HepG2 (cell line): ENCODE data around the gene ADAMTS8.

Experiments
- BRF2 ChIP-seq: sonication (generic); formaldehyde crosslinking; IDR thresholded peaks from 2 replicates; pipeline ENCODE4 v1.8.1; 2022; ENCODE audit warnings: mild to moderate bottlenecking, missing genetic modification reagents
- CTCF ChIP-seq: sonication (generic); formaldehyde crosslinking; IDR thresholded peaks from 2 replicates; pipeline ENCODE4 v1.5.0; 2020; ENCODE audit warnings: mild to moderate bottlenecking, missing genetic modification reagents, moderate library complexity
- EP300 ChIP-seq, 3 experiments: sonication (generic) in 1 of 3; formaldehyde crosslinking in 1 of 3; IDR thresholded peaks; 2 replicates each; pipeline versions ENCODE4 v1.5.1 to v1.6.1; 2011 to 2020; ENCODE audit warnings: low read depth in 2 of 3, low read length in 2 of 3, borderline replicate concordance in 1 of 3, improper control_type of control experiment in 1 of 3, mild to moderate bottlenecking in 1 of 3, missing genetic modification reagents in 1 of 3, moderate library complexity in 1 of 3
- EZH2 ChIP-seq: conservative IDR thresholded peaks from 2 replicates; pipeline ENCODE4 v1.6.1; 2012; ENCODE audit warnings: mild to moderate bottlenecking, low read depth, low read length, moderate library complexity
- HOMEZ ChIP-seq: IDR thresholded peaks from 2 replicates; pipeline ENCODE4 v1.6.1; 2016; ENCODE audit warnings: low read depth
- MAFK ChIP-seq, 2 experiments: IDR thresholded peaks in 1 of 2; conservative IDR thresholded peaks in 1 of 2; 2 replicates each; pipeline ENCODE4 v1.6.1; 2011; ENCODE audit warnings: improper control_type of control experiment in 2 of 2, low read length in 2 of 2
- PAXIP1 ChIP-seq: sonication (generic); formaldehyde crosslinking; conservative IDR thresholded peaks from 2 replicates; pipeline ENCODE4 v1.4.0; 2020; ENCODE audit warnings: mild to moderate bottlenecking, missing genetic modification reagents, moderate library complexity
- POLR2A ChIP-seq, 2 experiments: IDR thresholded peaks; 2 replicates each; pipeline ENCODE4 v1.6.1; 2011; ENCODE audit warnings: low read depth in 2 of 2, low read length in 2 of 2, mild to moderate bottlenecking in 1 of 2, moderate library complexity in 1 of 2; ENCODE audit not compliant: insufficient read depth in 1 of 2
- SKIL ChIP-seq: sonication (generic); formaldehyde crosslinking; IDR thresholded peaks from 2 replicates; pipeline ENCODE4 v1.8.0; 2022; ENCODE audit warnings: missing genetic modification reagents, mild to moderate bottlenecking, moderate library complexity, borderline replicate concordance
- ZNF274 ChIP-seq: sonication (generic); formaldehyde crosslinking; IDR thresholded peaks from 2 replicates; pipeline ENCODE4 v1.5.1; 2020; ENCODE audit warnings: mild to moderate bottlenecking, missing genetic modification reagents

GRCh38 chr11:130476922-130477491 is 48.6 kb upstream of the ADAMTS8 start:
- TF ChIP-seq PAXIP1 (CRISPR knock-in tag) (no peak), ZNF274 (no peak), CTCF (CRISPR knock-in tag) (no peak), EZH2 (no peak), POLR2A (IDR thresholded peaks at IDR 0.05; ENCODE audit: insufficient read depth in 1 of 2, low read depth in 2 of 2, low read length in 2 of 2) (no peak), MAFK (conservative IDR thresholded peaks at IDR 0.05 in 1 of 2, IDR thresholded peaks at IDR 0.05 in 1 of 2; ENCODE audit: low read length in 2 of 2) (no peak), BRF2 (no peak), SKIL (no peak), HOMEZ (CRISPR knock-in tag) (no peak), EP300 (IDR thresholded peaks at IDR 0.05; ENCODE audit: low read depth in 2 of 2, low read length in 2 of 2) (no peak), EP300 (CRISPR knock-in tag; IDR thresholded peaks at IDR 0.05; ENCODE audit: borderline replicate concordance) (no peak)
